NCI-H2107 treated with DMSO at 0.1 percent for 48 hours (cell line): ENCODE measurements around the gene WDR86.

Experiments used
- DNase-seq: peaks from one replicate; lab custom pipeline; 2025; ENCODE audit not compliant: unreplicated experiment; lab: John Stamatoyannopoulos, UW

The WDR86 gene

GRCh38 chr7:151392002-151392401, 17.8 kb downstream of the WDR86 start:
- DNase-seq: no peak

- DNase-seq: no peak
These were observed 18.5 kb downstream of the WDR86 start for GRCh38 chr7:151391358-151391730.

- DNase-seq: no peak
These were observed 19.1 kb downstream of the WDR86 start for GRCh38 chr7:151390598-151391357.

- no peak for DNase-seq
These were observed 19.9 kb downstream of the WDR86 start for GRCh38 chr7:151389768-151390597.

- no peak for DNase-seq
These were observed 20.6 kb downstream of the WDR86 start for GRCh38 chr7:151389096-151389767.

- DNase-seq: no peak
These were observed 21.4 kb downstream of the WDR86 start for GRCh38 chr7:151388430-151388829.

GRCh38 chr7:151388007-151388297, 21.9 kb downstream of the WDR86 start:
- DNase-seq: no peak

GRCh38 chr7:151387161-151388006, 22.5 kb downstream of the WDR86 start:
- DNase-seq: no peak

GRCh38 chr7:151386301-151387160, 23.3 kb downstream of the WDR86 start:
- no peak for DNase-seq

- DNase-seq: no peak
These were observed 24.1 kb downstream of the WDR86 start for GRCh38 chr7:151385626-151386300.

- no peak for DNase-seq
These were observed 24.8 kb downstream of the WDR86 start for GRCh38 chr7:151384776-151385625.

- no peak for DNase-seq
These were observed 25.5 kb downstream of the WDR86 start for GRCh38 chr7:151384352-151384697.

- DNase-seq: no peak
These were observed 26.0 kb downstream of the WDR86 start for GRCh38 chr7:151383638-151384351.

GRCh38 chr7:151382079-151382885, 27.6 kb downstream of the WDR86 start:
- DNase-seq: no peak

GRCh38 chr7:151381348-151382078, 28.3 kb downstream of the WDR86 start:
- no peak for DNase-seq

GRCh38 chr7:151381098-151381347, 28.8 kb downstream of the WDR86 start:
- DNase-seq: no peak
